Thyroid gland (tissue), 4 donors: ENCODE measurements around the gene NTN5. TPM values are rescaled to one million over a fixed set of nuclear protein-coding genes. Genes with fewer than 3 reads are reported as not detected.

Experiments used
- DNase-seq, 2 donors: peaks; one replicate each; pipeline ENCODE4 v3.0.0-alpha.2; 2019
- H3K27ac ChIP-seq, 3 donors: fragments of 200-600 bp; sonication (generic); 1 replicate in 2 of 3; 2 replicates in 1 of 3; pipeline ENCODE4 v1.5.1; 2016 to 2019; ENCODE audit warnings: mild to moderate bottlenecking in 1 of 3, moderate library complexity in 1 of 3
- H3K27me3 ChIP-seq: fragments of 200-600 bp; sonication (generic); one replicate; pipeline ENCODE4 v1.5.1; 2019
- H3K36me3 ChIP-seq, 2 donors: fragments of 200-600 bp; sonication (generic); one replicate each; pipeline ENCODE4 v1.5.1; 2016 to 2019
- H3K4me1 ChIP-seq, 2 donors: fragments of 200-600 bp; sonication (generic); one replicate each; pipeline ENCODE4 v1.5.1; 2017 to 2019
- H3K4me3 ChIP-seq, 3 donors: fragments of 200-600 bp; sonication (generic); replicated peaks in 1 of 3; 1 replicate in 2 of 3; 2 replicates in 1 of 3; pipeline ENCODE4 v1.5.1; 2016; ENCODE audit warnings: mild to moderate bottlenecking in 1 of 3
- H3K9me3 ChIP-seq: fragments of 200-600 bp; sonication (generic); one replicate; pipeline ENCODE4 v1.5.1; 2017
- POLR2A ChIP-seq, 2 donors: fragments of 450-650 bp; IDR thresholded peaks; one replicate each; pipeline ENCODE4 v1.6.1; 2017; ENCODE audit warnings: antibody characterized with exemption in 2 of 2, mild to moderate bottlenecking in 2 of 2, moderate library complexity in 1 of 2
- WGBS, 2 donors: methylation state at CpG; one replicate each; pipeline ENCODE4 v1.1.5; 2017; 5-methylcytosine and 5-hydroxymethylcytosine counted together
- intact Hi-C: fragments of 100-400 bp; cut with DNase I; formaldehyde crosslinking; loops from one replicate; pipeline ENCODE4 v1.15.1; 2023
- total RNA-seq, 4 donors: library from RNA; depleted of rRNA; stranded (reverse); fragments of >200 nt; gene quantifications; one replicate each; pipeline ENCODE4 v1.2.3, GENCODE V29; 2016
- TF ChIP-seq, protein P1 (sequence below), 6 experiments: fragments of 200-600 bp in 3 of 6; fragments of 450-650 bp in 3 of 6; sonication (generic) in 3 of 6; IDR thresholded peaks; one replicate each; pipeline ENCODE4 v1.5.1; 2016 to 2019; ENCODE audit warnings: antibody characterized with exemption in 6 of 6, mild to moderate bottlenecking in 2 of 6, inconsistent platforms in 1 of 6, moderate library complexity in 1 of 6

The NTN5 gene
- total RNA-seq, 4 donors from 2014 or later, result 0.45 to 1.2 (median 0.78) TPM; not detected in 1

DNA sequence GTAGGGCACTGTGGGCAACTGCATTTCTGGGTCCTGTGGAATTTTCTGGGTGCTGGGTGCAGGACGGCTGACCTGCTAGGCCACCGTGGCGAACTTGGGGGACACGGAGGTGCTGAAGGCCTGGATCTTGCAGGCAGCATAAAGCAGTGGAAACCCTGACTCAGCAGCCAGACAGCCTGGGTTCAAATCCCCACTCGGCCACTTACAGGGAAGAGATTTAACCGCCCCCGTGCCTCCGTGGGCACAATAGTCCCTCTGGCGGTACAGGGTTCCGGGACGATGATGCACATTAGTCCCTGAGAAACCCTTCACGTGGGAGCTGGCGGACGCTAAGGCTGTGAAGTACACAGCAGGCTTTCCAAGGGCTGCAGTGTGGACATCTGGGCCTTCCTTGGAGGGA is 60.9 kb downstream of the NTN5 start:
- Histone ChIP-seq H3K9me3 (no peaks in the 10 kb centered on the region), H3K4me3 (no peak overlapping the region), H3K36me3 (peaks cover 22 to 23% of the 10 kb centered on the region in 2 donors), H3K4me1 (peaks cover 0 to 5% of the 10 kb centered on the region in 2 donors), H3K27me3 (no peaks in the 10 kb centered on the region), H3K27ac (no peak overlapping the region)
- intact Hi-C loops, result no loop called here
- DNase-seq, result no peak
- 89 to 93% methylated on average over 12 to 14 of the region's 14 CpGs for WGBS, 2 donors
- TF ChIP-seq, protein P1, sequence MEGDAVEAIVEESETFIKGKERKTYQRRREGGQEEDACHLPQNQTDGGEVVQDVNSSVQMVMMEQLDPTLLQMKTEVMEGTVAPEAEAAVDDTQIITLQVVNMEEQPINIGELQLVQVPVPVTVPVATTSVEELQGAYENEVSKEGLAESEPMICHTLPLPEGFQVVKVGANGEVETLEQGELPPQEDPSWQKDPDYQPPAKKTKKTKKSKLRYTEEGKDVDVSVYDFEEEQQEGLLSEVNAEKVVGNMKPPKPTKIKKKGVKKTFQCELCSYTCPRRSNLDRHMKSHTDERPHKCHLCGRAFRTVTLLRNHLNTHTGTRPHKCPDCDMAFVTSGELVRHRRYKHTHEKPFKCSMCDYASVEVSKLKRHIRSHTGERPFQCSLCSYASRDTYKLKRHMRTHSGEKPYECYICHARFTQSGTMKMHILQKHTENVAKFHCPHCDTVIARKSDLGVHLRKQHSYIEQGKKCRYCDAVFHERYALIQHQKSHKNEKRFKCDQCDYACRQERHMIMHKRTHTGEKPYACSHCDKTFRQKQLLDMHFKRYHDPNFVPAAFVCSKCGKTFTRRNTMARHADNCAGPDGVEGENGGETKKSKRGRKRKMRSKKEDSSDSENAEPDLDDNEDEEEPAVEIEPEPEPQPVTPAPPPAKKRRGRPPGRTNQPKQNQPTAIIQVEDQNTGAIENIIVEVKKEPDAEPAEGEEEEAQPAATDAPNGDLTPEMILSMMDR (IDR thresholded peaks at IDR 0.05), result no peak
- no peak for TF ChIP-seq POLR2A (IDR thresholded peaks at IDR 0.05)

Other genes starting within 250 kb of the NTN5 start
- 10 to 100 TPM; 22.4 to 40.5 (median 29.1) TPM for gene GRWD1, start 227.0 kb downstream of the NTN5 start, total RNA-seq
- gene KCNJ14, start 217.4 kb downstream of the NTN5 start, total RNA-seq, result 1 to 10 TPM; 1.2 to 1.9 (median 1.4) TPM
- gene CYTH2, start 203.6 kb downstream of the NTN5 start, total RNA-seq, result 100 to 1,000 TPM in 2 of 4 donors, 10 to 100 TPM in 2; 91.6 to 232 (median 139) TPM
- gene LMTK3, start 161.2 kb downstream of the NTN5 start, total RNA-seq, result 1 to 10 TPM; 3.0 to 7.1 (median 4.6) TPM
- gene SULT2B1, start 120.8 kb downstream of the NTN5 start, total RNA-seq, result under 1 TPM in 3 of 4 donors, not detected in 1; 0.54 to 0.88 (median 0.78) TPM
- gene SPACA4, start 66.3 kb downstream of the NTN5 start, total RNA-seq, result under 1 TPM in 1 of 4 donors, not detected in 3; 0.67 TPM
- gene FAM83E, start 57.9 kb downstream of the NTN5 start, total RNA-seq, result not detected
- 1,000 to 10,000 TPM; 1,845 to 2,426 (median 1,951) TPM for gene RPL18, start 53.8 kb downstream of the NTN5 start, total RNA-seq
- gene SPHK2, start 53.5 kb downstream of the NTN5 start, total RNA-seq, result 10 to 100 TPM; 17.1 to 45.4 (median 31.4) TPM
- gene DBP, start 35.6 kb downstream of the NTN5 start, total RNA-seq, result 10 to 100 TPM; 18.9 to 32.8 (median 25.1) TPM
- gene CA11, start 26.8 kb downstream of the NTN5 start, total RNA-seq, result 10 to 100 TPM in 1 of 4 donors, 1 to 10 TPM in 3; 4.6 to 13.4 (median 6.3) TPM
- gene FUT2, start 23.0 kb upstream of the NTN5 start, total RNA-seq, result 1 to 10 TPM in 1 of 4 donors, under 1 TPM in 1, not detected in 2; 0.27 to 1.3 TPM
- gene MAMSTR, start 46.7 kb upstream of the NTN5 start, total RNA-seq, result under 1 TPM in 3 of 4 donors, not detected in 1; 0.29 to 0.67 (median 0.54) TPM
- gene RASIP1, start 67.6 kb upstream of the NTN5 start, total RNA-seq, result 10 to 100 TPM in 2 of 4 donors, 1 to 10 TPM in 2; 9.7 to 25.8 (median 14.0) TPM
- 1 to 10 TPM in 2 of 4 donors, not detected in 2; 1.1 TPM for gene IZUMO1, start 73.9 kb upstream of the NTN5 start, total RNA-seq
- gene FUT1, start 79.6 kb upstream of the NTN5 start, total RNA-seq, result 1 to 10 TPM; 1.7 to 3.0 (median 2.0) TPM
- not detected for gene FGF21, start 82.5 kb upstream of the NTN5 start, total RNA-seq
- 10 to 100 TPM; 35.4 to 52.8 (median 45.9) TPM for gene BCAT2, start 138.0 kb upstream of the NTN5 start, total RNA-seq
- gene HSD17B14, start 163.5 kb upstream of the NTN5 start, total RNA-seq, result 10 to 100 TPM; 11.9 to 46.8 (median 22.2) TPM
- gene PLEKHA4, start 195.6 kb upstream of the NTN5 start, total RNA-seq, result 10 to 100 TPM; 15.2 to 21.8 (median 19.0) TPM
- 10 to 100 TPM; 18.7 to 31.7 (median 24.2) TPM for gene PPP1R15A, start 199.4 kb upstream of the NTN5 start, total RNA-seq
- under 1 TPM in 1 of 4 donors, not detected in 3; 0.27 TPM for gene TULP2, start 225.7 kb upstream of the NTN5 start, total RNA-seq
- gene NUCB1, start 227.3 kb upstream of the NTN5 start, total RNA-seq, result 100 to 1,000 TPM; 267 to 424 (median 371) TPM